HFF-Myc (cell line): ENCODE measurements around the gene GRAMD1B.
A peak's percentile ranks its signal among the peaks of the same experiment; 100 is the strongest.

Experiments
- DNase-seq: peaks from one replicate; pipeline ENCODE4 v3.0.0-alpha.2; 2011; ENCODE audit warnings: low read depth; ENCODE audit errors: extremely low read depth
- H3K4me3 ChIP-seq: replicated peaks from 2 replicates; pipeline ENCODE4 v1.5.1; 2011; ENCODE audit warnings: low read depth, mild to moderate bottlenecking, control low read depth, low read length
- CTCF ChIP-seq: IDR thresholded peaks from 2 replicates; pipeline ENCODE4 v1.5.1; 2012; ENCODE audit warnings: mild to moderate bottlenecking, low read depth, low read length, control low read depth; ENCODE audit errors: missing control alignments

The GRAMD1B gene

GRCh38 chr11:123559523-123559955, 129.5 kb downstream of the GRAMD1B start:
- peak; percentile 6 for TF ChIP-seq CTCF
- H3K4me3 ChIP-seq = peak overlapping the region; percentile 32
- DNase-seq = no peak

GRCh38 chr11:123560006-123560405, 129.9 kb downstream of the GRAMD1B start:
- peak overlapping the region; percentile 32 for H3K4me3 ChIP-seq
- TF ChIP-seq CTCF = no peak
- DNase-seq = no peak

- TF ChIP-seq CTCF = no peak
- no peak overlapping the region for H3K4me3 ChIP-seq
- no peak for DNase-seq
These were observed 131.3 kb downstream of the GRAMD1B start for GRCh38 chr11:123561431-123561800.

GRCh38 chr11:123562158-123562557, 132.1 kb downstream of the GRAMD1B start:
- DNase-seq = no peak
- no peak for TF ChIP-seq CTCF
- H3K4me3 ChIP-seq = no peak overlapping the region

GRCh38 chr11:123562829-123563228, 132.8 kb downstream of the GRAMD1B start:
- DNase-seq = no peak
- no peak overlapping the region for H3K4me3 ChIP-seq
- no peak for TF ChIP-seq CTCF

GRCh38 chr11:123564221-123564620, 134.2 kb downstream of the GRAMD1B start:
- DNase-seq = no peak
- H3K4me3 ChIP-seq = no peak overlapping the region
- no peak for TF ChIP-seq CTCF

- H3K4me3 ChIP-seq = no peak overlapping the region
- TF ChIP-seq CTCF = no peak
- DNase-seq = no peak
These were observed 136.8 kb downstream of the GRAMD1B start for GRCh38 chr11:123566852-123567251.
